Measurements from ENCODE around the gene PTPRE. TPM values are rescaled to one million over a fixed set of nuclear protein-coding genes. Genes with fewer than 3 reads are reported as not detected.

Gene PTPRE
- total RNA-seq, 1 experiment from 2014 or later, result 0.70 TPM

GRCh38 chr10:127933271-127933670, 26.4 kb downstream of the PTPRE start:
- H3K9me3 Mint-ChIP-seq, result no peaks in the 10 kb centered on the region; a peak in 1 of 5 replicates
- Histone ChIP-seq H3T11ph (ENCODE audit: low read length) (no peak overlapping the region), H2AFZ (ENCODE audit: low read length) (no peak overlapping the region), H4K8ac (replicated peaks; ENCODE audit: insufficient read length, low read depth, low read length) (no peak overlapping the region), H3K23me2 (ENCODE audit: insufficient read length, low read depth, low read length, poor library complexity, severe bottlenecking) (no peaks in the 10 kb centered on the region), H2AK5ac (ENCODE audit: insufficient read length, low read length) (no peak overlapping the region), H3K4me1 (ENCODE audit: insufficient read depth, low read length) (0 out of 2 replicates have a peak, but pooled peaks cover 4% of the 10 kb centered on the region), H3K4me2 (ENCODE audit: insufficient read depth, insufficient read length, low read length) (no peak overlapping the region), H3K23ac (ENCODE audit: insufficient read length, low read depth, low read length) (no peak overlapping the region), H3K79me1 (ENCODE audit: insufficient read depth, low read depth, low read length, poor library complexity, severe bottlenecking) (no peaks in the 10 kb centered on the region), H2BK120ac (ENCODE audit: low read depth, low read length, poor library complexity, severe bottlenecking) (no peak overlapping the region), H2BK15ac (ENCODE audit: low read depth, low read length) (no peak overlapping the region), H2BK5ac (ENCODE audit: insufficient read length, low read length) (no peak overlapping the region), H3K14ac (ENCODE audit: insufficient read depth, low read length) (no peak overlapping the region), H3K9ac (ENCODE audit: extremely low read depth, insufficient read length, low read length) (no peak overlapping the region), H4K20me1 (ENCODE audit: control insufficient read depth, insufficient read depth, insufficient read length) (no peaks in the 10 kb centered on the region), H2BK12ac (ENCODE audit: insufficient read length, low read depth, low read length) (no peak overlapping the region), H4K5ac (ENCODE audit: insufficient read length, low read depth, low read length) (no peak overlapping the region), H3K56ac (ENCODE audit: insufficient read length, low read depth, low read length) (no peak overlapping the region), H3K27ac (ENCODE audit: insufficient read length, low read depth, low read length) (no peak overlapping the region), H3K4ac (ENCODE audit: low read depth, low read length) (no peak overlapping the region), H3K79me2 (ENCODE audit: insufficient read depth, low read length) (no peaks in the 10 kb centered on the region), H3K18ac (ENCODE audit: insufficient read length, low read depth, low read length) (no peak overlapping the region), H4K91ac (ENCODE audit: insufficient read length, low read depth, low read length) (no peak overlapping the region), H3K9me3 (ENCODE audit: control insufficient read depth, low read depth, low read length) (no peaks in the 10 kb centered on the region), H3K27me3 (ENCODE audit: insufficient read depth, low read length) (no peaks in the 10 kb centered on the region), H2BK20ac (ENCODE audit: low read depth, low read length, poor library complexity, severe bottlenecking) (no peak overlapping the region)
- peaks cover 4% of the 10 kb centered on the region; the same call in 1 of the 2 replicates for H3K27me3 Mint-ChIP-seq (ENCODE audit: low read depth)
- no peak for TF ChIP-seq CTCF (conservative IDR thresholded peaks at IDR 0.05)
- peaks cover 10 to 11% of the 10 kb centered on the region in 2 experiments for H3K4me1 Mint-ChIP-seq
- H3K36me3 Mint-ChIP-seq (ENCODE audit: insufficient read depth in 1 of 3, low read depth in 3 of 3), result no peaks in the 10 kb centered on the region
- WGBS (ENCODE audit: extremely low coverage, insufficient read length, low lambda C conversion rate), result no CpG with 5 or more reads among the region's 5 CpGs
- H3K4me3 Mint-ChIP-seq, result no peak overlapping the region
- H3K27ac Mint-ChIP-seq, result no peak overlapping the region
- no peak for DNase-seq

Data from H9 (cell line).